ENCODE results near the gene NCKAP1.

NCKAP1 gene

GRCh38 chr2:182949572-182950189 is 88.6 kb downstream of the NCKAP1 start:
- no peak overlapping the region for H3K4me3 ChIP-seq (ENCODE audit: low read length)
- DNase-seq (ENCODE audit: low read depth): peak; percentile 94
- TF ChIP-seq CTCF (IDR thresholded peaks at IDR 0.05; ENCODE audit: insufficient read depth, low read depth, low read length, missing control alignments): no peak

GRCh38 chr2:182949052-182949451 is 89.2 kb downstream of the NCKAP1 start:
- H3K4me3 ChIP-seq (ENCODE audit: low read length): no peak overlapping the region
- DNase-seq (ENCODE audit: low read depth): no peak
- TF ChIP-seq CTCF (IDR thresholded peaks at IDR 0.05; ENCODE audit: insufficient read depth, low read depth, low read length, missing control alignments): no peak

- no peak for TF ChIP-seq CTCF (IDR thresholded peaks at IDR 0.05; ENCODE audit: insufficient read depth, low read depth, low read length, missing control alignments)
- DNase-seq (ENCODE audit: low read depth): no peak
- no peak overlapping the region for H3K4me3 ChIP-seq (ENCODE audit: low read length)
Observed at GRCh38 chr2:182946958-182947369, 91.3 kb downstream of the NCKAP1 start.

- no peak for TF ChIP-seq CTCF (IDR thresholded peaks at IDR 0.05; ENCODE audit: insufficient read depth, low read depth, low read length, missing control alignments)
- no peak for DNase-seq (ENCODE audit: low read depth)
- H3K4me3 ChIP-seq (ENCODE audit: low read length): no peak overlapping the region
Observed at GRCh38 chr2:182943339-182943738, 94.9 kb downstream of the NCKAP1 start.

GRCh38 chr2:182942756-182943155 is 95.5 kb downstream of the NCKAP1 start:
- no peak for TF ChIP-seq CTCF (IDR thresholded peaks at IDR 0.05; ENCODE audit: insufficient read depth, low read depth, low read length, missing control alignments)
- no peak overlapping the region for H3K4me3 ChIP-seq (ENCODE audit: low read length)
- DNase-seq (ENCODE audit: low read depth): no peak

GRCh38 chr2:182941919-182942318 is 96.3 kb downstream of the NCKAP1 start:
- no peak for TF ChIP-seq CTCF (IDR thresholded peaks at IDR 0.05; ENCODE audit: insufficient read depth, low read depth, low read length, missing control alignments)
- H3K4me3 ChIP-seq (ENCODE audit: low read length): no peak overlapping the region
- DNase-seq (ENCODE audit: low read depth): no peak

GRCh38 chr2:182941121-182941722 is 97.0 kb downstream of the NCKAP1 start:
- no peak for TF ChIP-seq CTCF (IDR thresholded peaks at IDR 0.05; ENCODE audit: insufficient read depth, low read depth, low read length, missing control alignments)
- no peak overlapping the region for H3K4me3 ChIP-seq (ENCODE audit: low read length)
- no peak for DNase-seq (ENCODE audit: low read depth)

Data from epithelial cell of esophagus (primary cell).